ENCODE data around the gene CLDN16. TPM values are rescaled to one million over a fixed set of nuclear protein-coding genes. Genes with fewer than 3 reads are reported as not detected.

CLDN16 gene
- total and polyA plus RNA-seq, 2 of the 4 experiments (the other 2 are of a cell fraction), result under 0.01 to 0.09 TPM

GRCh38 chr3:190430906-190431305 lies 42.9 kb downstream of the CLDN16 start:
- intact Hi-C loops (cut with micrococcal nuclease) (no loop called here), in situ Hi-C loops (cut with MboI; ENCODE audit: low sequenced_read_pairs) (loop anchor here (10.0 kb wide), 1 partner anchor 466 kb away; no protein-coding TSS in a partner anchor), dilution Hi-C loops (cut with HindIII; ENCODE audit: low sequenced_read_pairs, unreplicated experiment) (no loop called here)
- Histone ChIP-seq H3K9me3 (ENCODE audit: control insufficient read depth, insufficient read depth, low read length) (peaks cover 3% of the 10 kb centered on the region), H3K27me3 (ENCODE audit: control insufficient read depth, insufficient read depth, low read length) (no peaks in the 10 kb centered on the region), H4K5ac (ENCODE audit: low read depth, low read length) (no peak overlapping the region), H2AK9ac (replicated peaks; ENCODE audit: low read depth, low read length, poor library complexity) (no peak overlapping the region), H3K36me3 (ENCODE audit: control insufficient read depth, insufficient read depth, low read length) (no peaks in the 10 kb centered on the region), H2AFZ (replicated peaks; ENCODE audit: low read length, poor library complexity) (no peak overlapping the region), H3K4ac (ENCODE audit: low read depth, low read length) (no peak overlapping the region), H3K27ac (ENCODE audit: insufficient read depth, low read length) (no peak overlapping the region), H3K79me1 (ENCODE audit: low read depth in 1 of 2, low read length in 2 of 2) (no peaks in the 10 kb centered on the region), H3K18ac (ENCODE audit: low read depth, low read length) (no peak overlapping the region), H2BK5ac (ENCODE audit: low read depth, low read length, poor library complexity, severe bottlenecking) (no peak overlapping the region), H2AK5ac (ENCODE audit: low read depth, low read length) (no peak overlapping the region), H4K8ac (ENCODE audit: low read depth in 2 of 2, low read length in 2 of 2) (no peak overlapping the region), H2BK120ac (ENCODE audit: low read depth, low read length) (no peak overlapping the region), H4K91ac (ENCODE audit: insufficient read depth, low read depth, low read length) (no peak overlapping the region), H3K9me1 (ENCODE audit: insufficient read depth, low read length) (no peaks in the 10 kb centered on the region), H3K4me2 (ENCODE audit: low read depth, low read length) (no peak overlapping the region), H3K9ac (ENCODE audit: low read depth, low read length) (no peak overlapping the region), H3K23ac (ENCODE audit: low read depth, low read length) (no peak overlapping the region), H3K4me1 (ENCODE audit: control insufficient read depth, insufficient read depth, low read length) (no peaks in the 10 kb centered on the region), H2BK15ac (ENCODE audit: low read depth, low read length) (no peak overlapping the region), H2BK20ac (ENCODE audit: low read depth, low read length) (no peak overlapping the region), H3K4me3 (ENCODE audit: insufficient read depth, low read depth, low read length) (no peak overlapping the region), H3K56ac (ENCODE audit: extremely low read depth, insufficient read depth, low read length) (no peak overlapping the region), H3K14ac (replicated peaks; ENCODE audit: low read depth, low read length) (no peak overlapping the region), H4K20me1 (ENCODE audit: insufficient read depth, low read length) (no peaks in the 10 kb centered on the region)
- ATAC-seq (ENCODE audit: low read depth) (no peak), DNase-seq (no peak)
- BruUV-seq (replicated peaks), result no TSS peak
- POLR2A ChIA-PET (ENCODE audit: unreplicated experiment), result no interaction called here
- WGBS, 2 experiments (ENCODE audit: extremely low coverage in 2 of 2, insufficient read length in 1 of 2), result no CpG with 5 or more reads among the region's 2 CpGs
- CTCF ChIA-PET, result interaction anchor here (0.5 kb wide), 1 partner anchor 108 kb away, joined by 3 read pairs; the partner anchor contains the start of gene CLDN1
- TF ChIP-seq CTCF (conservative IDR thresholded peaks at IDR 0.05; ENCODE audit: low read depth, low read length) (no peak), RCOR1 (IDR thresholded peaks at IDR 0.05; ENCODE audit: insufficient replicate concordance, low read length) (no peak), CHD1 (IDR thresholded peaks at IDR 0.05; ENCODE audit: low read depth, low read length) (no peak), NFE2L2 (IDR thresholded peaks at IDR 0.05; ENCODE audit: low read depth, low read length) (no peak), ELK1 (IDR thresholded peaks at IDR 0.05; ENCODE audit: borderline replicate concordance, low read depth, low read length) (no peak), BHLHE40 (IDR thresholded peaks at IDR 0.05; ENCODE audit: low read depth, low read length) (no peak), FOS (IDR thresholded peaks at IDR 0.05; ENCODE audit: low read depth, low read length) (no peak), POLR2A (IDR thresholded peaks at IDR 0.05; ENCODE audit: low read depth, low read length) (no peak), CEBPB (IDR thresholded peaks at IDR 0.05; ENCODE audit: low read depth, low read length) (no peak), MAFK (IDR thresholded peaks at IDR 0.05; ENCODE audit: low read depth, low read length) (no peak), RAD21 (IDR thresholded peaks at IDR 0.05; ENCODE audit: low read length) (no peak)
- TF ChIP-seq, protein P1, sequence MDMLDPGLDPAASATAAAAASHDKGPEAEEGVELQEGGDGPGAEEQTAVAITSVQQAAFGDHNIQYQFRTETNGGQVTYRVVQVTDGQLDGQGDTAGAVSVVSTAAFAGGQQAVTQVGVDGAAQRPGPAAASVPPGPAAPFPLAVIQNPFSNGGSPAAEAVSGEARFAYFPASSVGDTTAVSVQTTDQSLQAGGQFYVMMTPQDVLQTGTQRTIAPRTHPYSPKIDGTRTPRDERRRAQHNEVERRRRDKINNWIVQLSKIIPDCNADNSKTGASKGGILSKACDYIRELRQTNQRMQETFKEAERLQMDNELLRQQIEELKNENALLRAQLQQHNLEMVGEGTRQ (IDR thresholded peaks at IDR 0.05; ENCODE audit: low read depth, low read length), result no peak
